Nephron (organoid): ENCODE measurements around the gene DNAJB13.

Experiments
- H3K27ac Mint-ChIP-seq, 3 experiments: 2 replicates each; pipeline ENCODE4 v1.8.0; 2020; ENCODE audit warnings: mixed read lengths in 3 of 3, mild to moderate bottlenecking in 2 of 3, moderate library complexity in 1 of 3
- H3K27me3 Mint-ChIP-seq: 2 replicates; pipeline ENCODE4 v1.8.0; 2021; ENCODE audit warnings: low read depth, mild to moderate bottlenecking, moderate library complexity, mixed read lengths
- H3K36me3 Mint-ChIP-seq: 2 replicates; pipeline ENCODE4 v1.8.0; 2020; ENCODE audit warnings: low read depth, mixed read lengths
- H3K4me1 Mint-ChIP-seq: 2 replicates; pipeline ENCODE4 v1.8.0; 2020; ENCODE audit warnings: mixed read lengths
- H3K4me3 Mint-ChIP-seq, 3 experiments: 2 replicates each; pipeline ENCODE4 v1.8.0; 2020; ENCODE audit warnings: mild to moderate bottlenecking in 3 of 3, mixed read lengths in 3 of 3, moderate library complexity in 2 of 3
- H3K9me3 Mint-ChIP-seq: 2 replicates; pipeline ENCODE4 v1.8.0; 2020; ENCODE audit warnings: mixed read lengths
- CTCF ChIP-seq, 3 experiments: fragments of 200-600 bp; sonication (generic); IDR thresholded peaks; one replicate each; pipeline ENCODE4 v1.5.0; 2021; ENCODE audit warnings: antibody characterized with exemption in 3 of 3; ENCODE audit not compliant: unreplicated experiment in 3 of 3

DNAJB13 gene, protein sequence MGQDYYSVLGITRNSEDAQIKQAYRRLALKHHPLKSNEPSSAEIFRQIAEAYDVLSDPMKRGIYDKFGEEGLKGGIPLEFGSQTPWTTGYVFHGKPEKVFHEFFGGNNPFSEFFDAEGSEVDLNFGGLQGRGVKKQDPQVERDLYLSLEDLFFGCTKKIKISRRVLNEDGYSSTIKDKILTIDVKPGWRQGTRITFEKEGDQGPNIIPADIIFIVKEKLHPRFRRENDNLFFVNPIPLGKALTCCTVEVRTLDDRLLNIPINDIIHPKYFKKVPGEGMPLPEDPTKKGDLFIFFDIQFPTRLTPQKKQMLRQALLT

DNA sequence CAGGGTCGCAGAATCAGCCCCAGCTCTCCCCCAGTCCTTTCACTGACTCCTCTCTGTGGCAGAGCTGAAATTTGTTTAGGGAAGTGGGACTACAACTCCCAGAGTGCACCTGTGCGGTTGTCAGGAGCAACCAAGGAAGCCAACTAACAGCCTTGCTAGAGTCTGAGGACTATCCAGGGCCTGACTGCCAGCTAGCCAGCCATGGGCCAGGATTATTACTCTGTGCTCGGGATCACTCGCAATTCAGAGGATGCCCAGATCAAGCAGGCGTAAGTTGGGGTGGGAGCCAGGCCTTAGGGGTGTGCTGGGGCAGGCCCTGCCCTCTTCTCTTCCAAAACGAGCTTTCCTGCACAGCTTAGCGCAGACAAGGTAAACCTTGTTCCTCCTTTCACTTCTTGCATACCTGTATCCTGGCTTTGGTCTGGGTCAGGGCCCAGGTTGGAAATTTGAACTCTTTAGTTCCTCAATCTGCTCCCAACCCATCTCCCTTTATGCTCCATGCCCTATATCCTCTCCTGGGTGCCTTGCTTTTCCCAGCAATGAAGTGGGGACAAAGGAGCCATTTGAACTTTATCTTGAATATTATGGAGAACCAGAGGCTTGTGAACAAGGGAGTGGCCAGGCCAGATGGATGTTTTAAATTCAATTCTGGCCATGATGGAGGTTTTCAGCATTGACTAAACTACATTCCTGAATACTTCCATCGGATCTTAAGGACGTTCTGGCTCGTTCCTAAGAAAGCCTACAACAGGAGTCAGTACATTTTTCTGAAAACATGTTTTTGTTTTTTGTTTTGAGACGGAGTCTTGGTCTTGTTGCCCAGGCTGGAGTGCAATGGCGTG is at the start of gene DNAJB13:
Gene DNAJB13, plus strand, starts transcription at position 158 of the 842 bp plus-strand sequence. Its CDS starts 44 bp downstream, at position 202.
- Mint-ChIP-seq H3K27me3 (peaks cover 4% of the 10 kb centered on the region), H3K9me3 (peaks cover 7% of the 10 kb centered on the region), H3K36me3 (peaks cover 9% of the 10 kb centered on the region), H3K4me3 (no peak within 1 kb of the TSS), H3K27ac (peak within 1 kb of the TSS; percentile 7 to 68 (median 24)), H3K4me1 (peaks cover 5% of the 10 kb centered on the region)
- TF ChIP-seq CTCF (IDR thresholded peaks at IDR 0.05; ENCODE audit: unreplicated experiment in 3 of 3): no peak

DNA sequence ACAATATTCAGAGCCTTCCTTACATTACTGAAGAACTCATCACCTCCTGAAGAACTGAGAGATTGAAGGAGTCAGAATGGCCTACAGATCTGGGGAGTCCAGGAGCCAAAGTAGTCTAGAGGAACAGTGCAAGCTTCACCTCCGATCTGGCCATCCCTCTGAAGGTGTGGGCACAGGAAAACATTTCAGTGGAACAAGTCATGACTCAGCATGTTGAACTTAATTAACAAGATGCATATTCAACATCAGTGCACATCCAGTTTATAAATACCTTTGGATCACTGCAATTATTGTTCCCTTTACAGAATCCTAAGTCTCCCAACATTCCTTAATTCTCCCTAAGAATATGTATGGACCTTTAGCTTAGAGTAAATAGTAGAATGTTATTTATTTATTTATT is 48.5 kb upstream of the DNAJB13 start:
- TF ChIP-seq CTCF (IDR thresholded peaks at IDR 0.05; ENCODE audit: unreplicated experiment in 3 of 3): no peak
- Mint-ChIP-seq H3K27ac (no peak overlapping the region), H3K36me3 (peaks cover 47% of the 10 kb centered on the region), H3K4me1 (no peaks in the 10 kb centered on the region), H3K9me3 (no peaks in the 10 kb centered on the region), H3K4me3 (no peak overlapping the region), H3K27me3 (no peaks in the 10 kb centered on the region)

GRCh38 chr11:73907191-73907590 is 43.6 kb upstream of the DNAJB13 start:
- no peak for TF ChIP-seq CTCF (IDR thresholded peaks at IDR 0.05; ENCODE audit: unreplicated experiment in 3 of 3)
- H3K4me3 Mint-ChIP-seq: no peak overlapping the region
- H3K27me3 Mint-ChIP-seq: no peaks in the 10 kb centered on the region
- no peaks in the 10 kb centered on the region for H3K9me3 Mint-ChIP-seq
- H3K27ac Mint-ChIP-seq: no peak overlapping the region
- H3K36me3 Mint-ChIP-seq: peaks cover 46% of the 10 kb centered on the region
- no peaks in the 10 kb centered on the region for H3K4me1 Mint-ChIP-seq

GRCh38 chr11:73912026-73912425 is 38.8 kb upstream of the DNAJB13 start:
- Mint-ChIP-seq H3K36me3 (peaks cover 50% of the 10 kb centered on the region), H3K4me3 (no peak overlapping the region), H3K9me3 (no peaks in the 10 kb centered on the region), H3K27me3 (no peaks in the 10 kb centered on the region), H3K27ac (no peak overlapping the region), H3K4me1 (no peaks in the 10 kb centered on the region)
- TF ChIP-seq CTCF (IDR thresholded peaks at IDR 0.05; ENCODE audit: unreplicated experiment in 3 of 3): no peak

- no peak overlapping the region for H3K4me3 Mint-ChIP-seq
- H3K9me3 Mint-ChIP-seq: no peaks in the 10 kb centered on the region
- no peak overlapping the region for H3K27ac Mint-ChIP-seq
- no peak for TF ChIP-seq CTCF (IDR thresholded peaks at IDR 0.05; ENCODE audit: unreplicated experiment in 3 of 3)
- H3K36me3 Mint-ChIP-seq: peaks cover 46% of the 10 kb centered on the region
- H3K27me3 Mint-ChIP-seq: no peaks in the 10 kb centered on the region
- no peaks in the 10 kb centered on the region for H3K4me1 Mint-ChIP-seq
These were observed 37.4 kb upstream of the DNAJB13 start for GRCh38 chr11:73913472-73913871.
